HK-2 (cell line): ENCODE measurements around the gene ADCY6.

Experiments used
- DNase-seq: peaks from one replicate; pipeline ENCODE4 v3.0.0-alpha.2; 2018; ENCODE audit not compliant: unreplicated experiment

The ADCY6 gene

GRCh38 chr12:48788854-48789775, at the start of gene ADCY6:
Gene ADCY6 (minus strand): TSS chr12:48789089. CDS start chr12:48783434, 5,655 bp downstream.
- peak; percentile 71 for DNase-seq

- no peak for DNase-seq
These were observed 49.2 kb upstream of the ADCY6 start for GRCh38 chr12:48838048-48838447.

GRCh38 chr12:48832321-48833060, 43.6 kb upstream of the ADCY6 start:
- DNase-seq, result no peak

- no peak for DNase-seq
These were observed 42.4 kb upstream of the ADCY6 start for GRCh38 chr12:48831257-48831656.

- DNase-seq, result no peak
These were observed 40.1 kb upstream of the ADCY6 start for GRCh38 chr12:48828841-48829575.

GRCh38 chr12:48828293-48828692, 39.4 kb upstream of the ADCY6 start:
- no peak for DNase-seq

- DNase-seq, result no peak
These were observed 38.7 kb upstream of the ADCY6 start for GRCh38 chr12:48827513-48828096.

- DNase-seq, result no peak
These were observed 38.1 kb upstream of the ADCY6 start for GRCh38 chr12:48827026-48827425.

GRCh38 chr12:48826209-48826855, 37.4 kb upstream of the ADCY6 start:
- no peak for DNase-seq

GRCh38 chr12:48824905-48825304, 36.0 kb upstream of the ADCY6 start:
- no peak for DNase-seq

GRCh38 chr12:48824112-48824511, 35.2 kb upstream of the ADCY6 start:
- DNase-seq, result no peak

- DNase-seq, result no peak
These were observed 34.4 kb upstream of the ADCY6 start for GRCh38 chr12:48823281-48823680.

- DNase-seq, result no peak
These were observed 33.8 kb upstream of the ADCY6 start for GRCh38 chr12:48822711-48823110.

GRCh38 chr12:48822139-48822538, 33.2 kb upstream of the ADCY6 start:
- no peak for DNase-seq

- no peak for DNase-seq
These were observed 31.3 kb upstream of the ADCY6 start for GRCh38 chr12:48819986-48820725.

GRCh38 chr12:48818831-48819590, 30.1 kb upstream of the ADCY6 start:
- DNase-seq, result no peak

- DNase-seq, result peak; percentile 78
These were observed 29.3 kb upstream of the ADCY6 start, which contains the start of gene CACNB3 for GRCh38 chr12:48817873-48818830. Gene CACNB3 (plus strand): TSS chr12:48818496. CDS start chr12:48818930, 434 bp downstream.

GRCh38 chr12:48816143-48816854, 27.4 kb upstream of the ADCY6 start:
- DNase-seq, result no peak
